A673 (cell line): Measurements from ENCODE around the gene ATRN.

Experiments
- EZH2 ChIP-seq: fragments of 200-600 bp; sonication (generic); IDR thresholded peaks from 2 replicates; pipeline ENCODE4 v1.6.1; 2017; ENCODE audit warnings: borderline replicate concordance, low read depth, mild to moderate bottlenecking, mixed read lengths, antibody characterized with exemption, low read length; ENCODE audit not compliant: poor library complexity, severe bottlenecking
- TF ChIP-seq, protein P1 (sequence below): fragments of 300-800, 200-600 bp; sonication (generic); conservative IDR thresholded peaks from 2 replicates; pipeline ENCODE4 v1.5.1; 2017; ENCODE audit warnings: low read depth, mild to moderate bottlenecking, antibody characterized with exemption, low read length, moderate library complexity, mixed read lengths

DNA sequence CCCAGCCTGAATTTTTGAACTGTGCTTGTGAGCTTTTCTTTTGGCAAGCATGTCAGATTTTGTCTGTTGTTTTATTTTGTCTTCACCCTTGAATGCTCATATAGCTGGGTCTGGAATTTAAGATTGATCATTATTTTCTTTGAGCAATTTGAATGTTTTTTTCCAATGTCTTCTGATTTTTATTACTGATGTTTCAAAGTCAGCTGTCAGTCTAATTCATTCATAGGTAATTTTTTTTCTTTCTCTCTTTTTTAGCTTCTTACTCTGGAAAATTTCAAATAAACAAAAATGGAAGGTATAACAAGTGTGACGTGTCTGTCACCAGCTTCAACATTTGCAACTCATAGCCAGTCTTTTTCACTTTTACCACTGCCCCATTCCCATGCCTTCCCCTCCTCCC, 15.1 kb downstream of the ATRN start:
- TF ChIP-seq, protein P1, sequence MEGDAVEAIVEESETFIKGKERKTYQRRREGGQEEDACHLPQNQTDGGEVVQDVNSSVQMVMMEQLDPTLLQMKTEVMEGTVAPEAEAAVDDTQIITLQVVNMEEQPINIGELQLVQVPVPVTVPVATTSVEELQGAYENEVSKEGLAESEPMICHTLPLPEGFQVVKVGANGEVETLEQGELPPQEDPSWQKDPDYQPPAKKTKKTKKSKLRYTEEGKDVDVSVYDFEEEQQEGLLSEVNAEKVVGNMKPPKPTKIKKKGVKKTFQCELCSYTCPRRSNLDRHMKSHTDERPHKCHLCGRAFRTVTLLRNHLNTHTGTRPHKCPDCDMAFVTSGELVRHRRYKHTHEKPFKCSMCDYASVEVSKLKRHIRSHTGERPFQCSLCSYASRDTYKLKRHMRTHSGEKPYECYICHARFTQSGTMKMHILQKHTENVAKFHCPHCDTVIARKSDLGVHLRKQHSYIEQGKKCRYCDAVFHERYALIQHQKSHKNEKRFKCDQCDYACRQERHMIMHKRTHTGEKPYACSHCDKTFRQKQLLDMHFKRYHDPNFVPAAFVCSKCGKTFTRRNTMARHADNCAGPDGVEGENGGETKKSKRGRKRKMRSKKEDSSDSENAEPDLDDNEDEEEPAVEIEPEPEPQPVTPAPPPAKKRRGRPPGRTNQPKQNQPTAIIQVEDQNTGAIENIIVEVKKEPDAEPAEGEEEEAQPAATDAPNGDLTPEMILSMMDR, result no peak
- TF ChIP-seq EZH2, result no peak
